GM19328 (cell line): Measurements from ENCODE around the gene PICALM.
A peak's percentile ranks its signal among the peaks of the same experiment; 100 is the strongest.

Experiments
- ATAC-seq: cut with Tn5 transposase; IDR thresholded peaks from one replicate; pipeline ENCODE4 v1.9.1; 2021; ENCODE audit warnings: mild to moderate bottlenecking, moderate library complexity; ENCODE audit not compliant: unreplicated experiment

The PICALM gene

GRCh38 chr11:86050196-86050709 is 18.6 kb downstream of the PICALM start:
- ATAC-seq: no peak

GRCh38 chr11:86047275-86047991 is 21.5 kb downstream of the PICALM start:
- ATAC-seq: no peak

- no peak for ATAC-seq
These were observed 22.8 kb downstream of the PICALM start for GRCh38 chr11:86046116-86046515.

- no peak for ATAC-seq
These were observed 24.9 kb downstream of the PICALM start for GRCh38 chr11:86043765-86044503.

- ATAC-seq: peak; percentile 63
These were observed 26.9 kb downstream of the PICALM start for GRCh38 chr11:86041975-86042378.

- no peak for ATAC-seq
These were observed 27.7 kb downstream of the PICALM start for GRCh38 chr11:86040919-86041850.

GRCh38 chr11:86039094-86039493 is 29.8 kb downstream of the PICALM start:
- no peak for ATAC-seq

- no peak for ATAC-seq
These were observed 31.1 kb downstream of the PICALM start for GRCh38 chr11:86037743-86038142.

- no peak for ATAC-seq
These were observed 33.0 kb downstream of the PICALM start for GRCh38 chr11:86035920-86036319.

- no peak for ATAC-seq
These were observed 33.7 kb downstream of the PICALM start for GRCh38 chr11:86035164-86035563.

- no peak for ATAC-seq
These were observed 34.2 kb downstream of the PICALM start for GRCh38 chr11:86034710-86035109.

GRCh38 chr11:86021377-86021776 is 47.5 kb downstream of the PICALM start:
- ATAC-seq: no peak

GRCh38 chr11:86018249-86018648 is 50.6 kb downstream of the PICALM start:
- no peak for ATAC-seq

- ATAC-seq: no peak
These were observed 52.4 kb downstream of the PICALM start for GRCh38 chr11:86016451-86016850.

GRCh38 chr11:86015699-86016098 is 53.2 kb downstream of the PICALM start:
- no peak for ATAC-seq

GRCh38 chr11:86014221-86014620 is 54.7 kb downstream of the PICALM start:
- no peak for ATAC-seq

- ATAC-seq: no peak
These were observed 55.2 kb downstream of the PICALM start for GRCh38 chr11:86013713-86014112.

GRCh38 chr11:86011175-86011574 is 57.7 kb downstream of the PICALM start:
- ATAC-seq: no peak

- no peak for ATAC-seq
These were observed 65.2 kb downstream of the PICALM start for GRCh38 chr11:86003654-86004053.

GRCh38 chr11:86002431-86002830 is 66.5 kb downstream of the PICALM start:
- no peak for ATAC-seq

GRCh38 chr11:85991508-85991907 is 77.4 kb downstream of the PICALM start:
- ATAC-seq: no peak
